Stimulated activated CD4-positive, alpha-beta T cell treated with anti-CD3 and anti-CD28 coated beads, Interleukin-2, amount 100 ng/mL, for 4 hours (primary cell): ENCODE data around the gene SELENOM.
"Not testable (repeated sequence)": the region's sequence is repeated elsewhere in the genome, so short reads cannot be mapped to it uniquely, and the experiment has no call there.

ENCODE experiments used
- DNase-seq: peaks from one replicate; pipeline ENCODE4 v3.0.0-alpha.2; 2020; ENCODE audit warnings: low read depth

SELENOM gene

GRCh38 chr22:31075961-31076360, 31.4 kb downstream of the SELENOM start:
- no peak for DNase-seq

- not testable (repeated sequence) for DNase-seq
Measured at GRCh38 chr22:31073545-31074145, 33.7 kb downstream of the SELENOM start.

DNA sequence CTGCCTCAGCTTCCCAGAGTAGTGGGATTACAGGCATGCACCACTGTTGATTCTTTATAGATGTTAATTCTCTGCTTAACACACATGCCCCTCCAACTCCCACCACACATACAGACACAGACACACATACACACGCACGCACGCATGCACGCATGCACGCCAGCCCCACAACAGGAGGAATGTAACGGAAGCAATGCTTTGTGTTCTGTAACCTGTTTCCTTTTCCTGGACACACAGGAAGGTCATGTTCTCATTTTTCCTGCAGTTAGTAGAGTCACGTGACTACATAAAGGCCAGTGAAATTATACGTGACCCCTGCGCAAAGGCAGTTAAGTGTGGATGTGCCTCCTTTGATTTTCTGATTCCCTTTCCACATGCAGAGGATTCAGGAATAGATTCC, 34.2 kb downstream of the SELENOM start:
- not testable (repeated sequence) for DNase-seq

DNA sequence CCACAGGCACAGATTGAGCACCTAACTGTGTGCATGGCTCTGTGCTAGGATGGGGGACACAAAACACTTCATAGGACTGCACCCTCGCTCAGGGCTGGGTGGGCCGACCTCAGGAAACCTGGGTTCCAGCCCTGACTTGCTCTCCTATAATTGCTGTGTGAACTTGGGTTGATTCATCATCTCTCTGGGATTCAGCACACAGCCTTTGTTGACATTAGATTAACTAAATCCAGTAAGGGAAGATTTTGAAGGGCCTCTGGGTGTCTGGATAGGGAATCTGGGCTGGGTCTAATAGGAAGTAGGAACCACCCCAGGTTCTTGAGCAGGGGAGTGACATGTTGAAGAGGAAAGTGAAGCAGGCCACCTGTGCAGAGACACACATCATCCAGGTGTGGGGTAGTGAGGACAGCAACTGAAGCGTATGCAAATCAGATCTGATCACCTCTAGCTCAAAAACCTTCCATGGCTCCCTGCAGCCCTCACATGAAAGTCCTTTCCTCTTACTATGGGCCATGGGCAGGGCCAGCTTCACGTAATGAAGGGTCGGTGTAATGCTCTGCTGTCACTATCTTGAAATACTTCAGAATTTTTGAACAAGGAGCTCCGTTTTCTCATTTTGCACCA, 37.6 kb downstream of the SELENOM start:
- not testable (repeated sequence) for DNase-seq

DNA sequence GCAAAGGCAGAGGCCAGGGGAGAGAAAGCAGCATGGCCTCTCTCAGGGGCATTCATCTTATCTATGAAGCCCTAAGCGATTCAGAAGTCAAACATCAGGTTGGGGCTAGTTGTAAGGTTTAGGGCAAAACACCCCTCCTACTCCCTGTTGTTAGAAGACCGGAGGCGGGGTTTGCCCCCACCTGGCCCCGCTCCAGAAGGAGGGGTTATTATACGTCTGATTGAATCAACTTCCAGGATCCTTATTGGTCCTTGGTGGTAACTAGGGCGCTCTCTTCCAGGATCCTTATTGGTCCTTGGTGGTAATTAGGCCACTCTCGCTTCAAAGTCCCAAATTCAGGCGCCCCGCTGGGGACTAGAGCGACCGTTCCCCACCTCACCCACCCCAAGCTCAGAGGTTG, 38.4 kb downstream of the SELENOM start:
- DNase-seq: no peak

GRCh38 chr22:31064369-31064768, 43.0 kb downstream of the SELENOM start:
- DNase-seq: no peak

GRCh38 chr22:31062566-31063230, 44.7 kb downstream of the SELENOM start:
- no peak for DNase-seq

DNA sequence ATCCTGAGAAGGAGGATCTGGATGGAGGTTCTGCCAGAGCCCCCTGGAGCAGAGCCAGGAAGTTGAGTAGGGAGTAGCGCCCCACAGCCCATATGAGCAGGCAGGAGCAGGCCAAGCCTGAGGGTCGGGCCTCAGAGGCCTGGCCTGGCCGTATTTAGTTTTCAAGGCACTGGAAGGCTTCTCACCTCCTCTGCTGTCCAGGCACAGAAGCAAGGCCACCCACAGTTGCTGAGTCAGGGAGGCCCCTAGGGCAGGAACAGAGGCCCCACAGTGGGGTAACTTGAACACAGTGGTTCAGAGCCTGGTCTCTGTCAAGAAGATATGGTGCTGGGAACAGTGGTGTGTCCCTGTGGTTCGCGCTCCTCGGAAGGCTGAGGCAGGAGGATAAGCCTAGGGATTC, 47.7 kb downstream of the SELENOM start:
- not testable (repeated sequence) for DNase-seq

DNA sequence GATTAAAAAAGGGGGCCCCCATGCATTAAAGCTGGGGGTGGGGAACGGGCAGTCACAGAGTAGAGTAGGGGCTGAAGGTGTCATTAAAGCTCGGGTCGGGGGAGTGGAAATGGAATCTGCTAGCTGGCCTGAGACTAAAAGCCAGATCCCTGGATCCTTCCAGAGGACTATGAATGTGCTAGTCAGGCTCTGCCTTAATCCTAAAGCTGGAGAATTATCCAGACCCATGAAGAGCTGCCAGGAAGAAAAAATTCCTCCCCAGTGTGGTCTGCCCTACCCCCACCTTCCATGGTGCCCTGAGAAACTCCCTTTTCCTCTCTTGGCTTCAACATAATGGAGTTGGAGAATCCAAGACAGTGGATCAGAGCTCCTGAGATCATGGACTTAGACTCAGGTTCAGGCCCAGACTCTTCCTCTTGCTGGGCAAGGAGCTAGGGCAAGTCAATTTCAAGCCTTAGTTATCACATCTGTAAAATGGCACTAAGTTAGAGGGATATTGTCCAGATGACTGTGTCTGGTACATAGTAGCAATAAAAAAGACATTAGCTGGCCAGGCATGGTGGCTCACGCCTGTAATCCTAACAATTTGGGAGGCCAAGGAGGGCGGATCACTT, 50.3 kb downstream of the SELENOM start:
- DNase-seq: no peak

- no peak for DNase-seq
Measured at GRCh38 chr22:31055635-31056159, 51.7 kb downstream of the SELENOM start.

DNA sequence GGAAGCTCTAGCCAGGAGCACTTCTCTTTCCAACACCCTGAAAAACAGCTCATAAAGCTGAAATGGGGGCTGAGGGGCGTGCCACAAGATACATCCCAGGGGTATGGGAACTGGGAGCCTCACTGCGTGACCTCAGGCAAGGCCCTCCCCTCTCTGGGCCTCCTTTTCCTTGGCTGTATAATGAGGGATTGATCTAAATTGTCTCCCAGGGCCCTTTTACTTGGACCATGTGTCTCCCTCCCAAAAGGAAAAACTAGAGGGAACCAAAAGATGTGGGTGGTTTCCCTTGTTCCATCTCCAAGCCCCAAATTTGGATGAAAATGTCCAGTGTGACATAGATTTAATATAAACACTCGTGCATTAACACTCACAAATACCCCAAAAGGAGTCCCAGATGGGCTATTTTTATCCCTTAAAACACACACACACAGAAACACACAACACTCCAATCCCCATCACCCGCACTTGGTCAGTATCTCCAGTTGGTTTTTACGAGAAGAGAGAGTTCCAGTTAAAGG, 52.2 kb downstream of the SELENOM start:
- no peak for DNase-seq
